Endothelial cell (in vitro differentiated cells): ENCODE measurements around the gene KDM5B. TPM values are rescaled to one million over a fixed set of nuclear protein-coding genes. Genes with fewer than 3 reads are reported as not detected.
A peak's percentile ranks its signal among the peaks of the same experiment; 100 is the strongest.

Experiments used
- DNase-seq: peaks from one replicate; pipeline ENCODE4 v3.0.0; 2021; ENCODE audit warnings: low spot score
- H3K27ac Mint-ChIP-seq: one replicate; pipeline ENCODE4 v1.8.0; 2021; ENCODE audit warnings: mixed read lengths, inconsistent platforms; ENCODE audit not compliant: unreplicated experiment
- H3K27me3 Mint-ChIP-seq: one replicate; pipeline ENCODE4 v1.8.0; 2021; ENCODE audit warnings: mild to moderate bottlenecking, moderate library complexity, mixed read lengths, inconsistent platforms; ENCODE audit not compliant: unreplicated experiment
- H3K36me3 Mint-ChIP-seq: one replicate; pipeline ENCODE4 v1.8.0; 2021; ENCODE audit warnings: mild to moderate bottlenecking, low read depth, mixed read lengths, inconsistent platforms; ENCODE audit not compliant: unreplicated experiment
- H3K4me1 Mint-ChIP-seq: one replicate; pipeline ENCODE4 v1.8.0; 2021; ENCODE audit warnings: mild to moderate bottlenecking, mixed read lengths, inconsistent platforms; ENCODE audit not compliant: unreplicated experiment
- H3K4me3 Mint-ChIP-seq: one replicate; pipeline ENCODE4 v1.8.0; 2021; ENCODE audit warnings: mild to moderate bottlenecking, mixed read lengths, inconsistent platforms; ENCODE audit not compliant: unreplicated experiment
- H3K9me3 Mint-ChIP-seq: one replicate; pipeline ENCODE4 v1.8.0; 2021; ENCODE audit warnings: mixed read lengths, inconsistent platforms; ENCODE audit not compliant: unreplicated experiment
- total RNA-seq: library from RNA; stranded (reverse); fragmentation: NEBNext Ultra II Directional; extraction: Animal tissue kit (Norgen Biotek cat#: 25700); gene quantifications from one replicate; pipeline ENCODE4 v1.2.1, GENCODE V29; 2021; ENCODE audit not compliant: unreplicated experiment
- TF ChIP-seq, protein P1 (sequence below): fragments of 200-600 bp; sonication (generic); IDR thresholded peaks from one replicate; pipeline ENCODE4 v1.5.0; 2021; ENCODE audit warnings: antibody characterized with exemption; ENCODE audit not compliant: unreplicated experiment

KDM5B gene
- total RNA-seq, 1 donor from 2014 or later: 195 TPM

DNA sequence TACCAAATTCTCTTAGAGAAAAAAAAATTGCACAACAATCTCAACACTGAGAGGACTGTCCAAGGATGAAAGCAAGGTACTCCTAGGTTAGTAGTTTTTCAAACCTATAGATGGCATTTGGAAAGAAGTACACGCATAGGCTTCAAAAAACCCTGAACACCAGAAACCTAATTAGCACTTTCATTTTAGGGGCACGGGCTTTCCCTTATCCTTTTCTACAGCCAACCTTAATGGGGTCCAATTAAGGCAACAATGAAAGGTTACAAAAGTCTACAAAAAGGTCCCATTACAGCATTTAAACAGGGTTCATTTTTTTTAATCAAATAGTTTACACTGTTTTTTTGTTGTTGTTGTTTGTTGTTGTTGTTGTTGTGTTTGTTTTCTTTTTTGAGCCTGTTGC, 6.2 kb downstream of the KDM5B start:
- Mint-ChIP-seq H3K9me3 (no peaks in the 10 kb centered on the region), H3K27me3 (peaks cover 6% of the 10 kb centered on the region), H3K36me3 (peaks cover 5% of the 10 kb centered on the region), H3K4me1 (peaks cover 23% of the 10 kb centered on the region), H3K4me3 (no peak overlapping the region), H3K27ac (no peak overlapping the region)
- TF ChIP-seq, protein P1, sequence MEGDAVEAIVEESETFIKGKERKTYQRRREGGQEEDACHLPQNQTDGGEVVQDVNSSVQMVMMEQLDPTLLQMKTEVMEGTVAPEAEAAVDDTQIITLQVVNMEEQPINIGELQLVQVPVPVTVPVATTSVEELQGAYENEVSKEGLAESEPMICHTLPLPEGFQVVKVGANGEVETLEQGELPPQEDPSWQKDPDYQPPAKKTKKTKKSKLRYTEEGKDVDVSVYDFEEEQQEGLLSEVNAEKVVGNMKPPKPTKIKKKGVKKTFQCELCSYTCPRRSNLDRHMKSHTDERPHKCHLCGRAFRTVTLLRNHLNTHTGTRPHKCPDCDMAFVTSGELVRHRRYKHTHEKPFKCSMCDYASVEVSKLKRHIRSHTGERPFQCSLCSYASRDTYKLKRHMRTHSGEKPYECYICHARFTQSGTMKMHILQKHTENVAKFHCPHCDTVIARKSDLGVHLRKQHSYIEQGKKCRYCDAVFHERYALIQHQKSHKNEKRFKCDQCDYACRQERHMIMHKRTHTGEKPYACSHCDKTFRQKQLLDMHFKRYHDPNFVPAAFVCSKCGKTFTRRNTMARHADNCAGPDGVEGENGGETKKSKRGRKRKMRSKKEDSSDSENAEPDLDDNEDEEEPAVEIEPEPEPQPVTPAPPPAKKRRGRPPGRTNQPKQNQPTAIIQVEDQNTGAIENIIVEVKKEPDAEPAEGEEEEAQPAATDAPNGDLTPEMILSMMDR: no peak
- no peak for DNase-seq

DNA sequence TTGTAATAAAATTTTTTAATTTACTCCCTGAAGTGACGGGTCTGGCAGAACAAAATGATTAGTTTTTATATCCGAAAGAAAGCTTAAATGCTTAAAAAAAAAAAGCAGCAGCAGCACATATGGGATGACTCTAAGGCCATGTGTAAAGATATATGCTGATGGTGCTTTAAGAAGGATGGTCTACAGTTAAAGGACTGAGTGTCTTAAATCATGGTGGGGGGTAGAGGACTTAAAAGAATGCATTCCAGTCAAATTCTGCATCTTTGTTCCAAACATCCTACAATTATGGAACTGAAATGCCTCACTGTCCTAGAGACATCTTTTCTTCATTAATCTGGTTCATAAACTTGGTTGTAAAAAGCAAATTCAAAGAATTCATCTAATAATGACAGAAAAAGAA, 7.0 kb downstream of the KDM5B start:
- Mint-ChIP-seq H3K27ac (no peak overlapping the region), H3K4me1 (peaks cover 19% of the 10 kb centered on the region), H3K4me3 (peak overlapping the region; percentile 42), H3K36me3 (peaks cover under 1% of the 10 kb centered on the region), H3K9me3 (no peaks in the 10 kb centered on the region), H3K27me3 (peaks cover 1% of the 10 kb centered on the region)
- no peak for DNase-seq
- TF ChIP-seq, protein P1: no peak

DNA sequence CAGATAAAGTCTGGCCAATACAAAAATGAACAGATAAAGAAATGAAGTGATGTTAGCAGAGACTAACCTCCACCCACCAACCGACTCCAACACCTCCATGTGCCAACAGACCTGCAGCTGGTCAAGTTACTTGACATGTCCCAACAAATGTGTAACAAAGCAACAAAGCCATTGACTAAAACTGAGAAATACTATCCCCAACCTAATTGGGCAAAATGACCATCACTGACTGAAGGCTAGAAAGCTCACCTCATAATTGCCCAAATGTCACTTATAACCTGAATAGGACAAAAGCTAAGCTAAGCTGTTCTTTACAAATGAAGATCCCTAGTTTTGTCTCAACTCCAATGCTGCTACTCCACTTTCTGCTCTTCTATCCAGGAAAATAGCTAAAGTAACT, 7.5 kb downstream of the KDM5B start:
- DNase-seq: no peak
- H3K4me3 Mint-ChIP-seq: peak overlapping the region; percentile 42
- no peaks in the 10 kb centered on the region for H3K27me3 Mint-ChIP-seq
- peaks cover 18% of the 10 kb centered on the region for H3K4me1 Mint-ChIP-seq
- H3K27ac Mint-ChIP-seq: peak overlapping the region; percentile 52
- H3K9me3 Mint-ChIP-seq: no peaks in the 10 kb centered on the region
- H3K36me3 Mint-ChIP-seq: no peaks in the 10 kb centered on the region
- TF ChIP-seq, protein P1: no peak

DNA sequence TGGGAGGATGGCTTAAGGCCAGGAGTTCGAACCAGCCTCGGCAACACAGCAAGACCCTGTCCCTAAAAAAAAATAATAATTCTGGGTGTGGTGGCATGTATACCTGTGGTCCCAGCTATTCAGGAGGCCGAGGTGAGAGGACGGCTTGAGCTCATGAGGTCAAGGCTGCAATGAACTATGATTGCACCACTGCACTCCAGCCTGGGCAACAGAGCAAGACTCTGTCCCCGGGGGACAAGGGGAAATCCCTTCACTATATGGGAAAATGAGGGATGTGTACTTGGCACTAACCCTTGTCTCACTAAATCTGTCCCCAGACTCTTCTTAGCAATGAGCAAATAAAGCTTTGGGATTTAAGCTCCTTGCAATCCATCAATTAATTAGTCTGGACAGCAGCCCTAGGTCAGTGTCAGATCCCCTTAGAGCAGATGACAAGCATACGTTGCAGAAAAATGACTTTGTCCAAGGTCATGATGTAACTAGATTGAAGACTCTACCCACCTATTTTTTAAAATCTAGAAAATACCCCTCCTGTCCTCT, 9.4 kb downstream of the KDM5B start:
- DNase-seq: no peak

DNA sequence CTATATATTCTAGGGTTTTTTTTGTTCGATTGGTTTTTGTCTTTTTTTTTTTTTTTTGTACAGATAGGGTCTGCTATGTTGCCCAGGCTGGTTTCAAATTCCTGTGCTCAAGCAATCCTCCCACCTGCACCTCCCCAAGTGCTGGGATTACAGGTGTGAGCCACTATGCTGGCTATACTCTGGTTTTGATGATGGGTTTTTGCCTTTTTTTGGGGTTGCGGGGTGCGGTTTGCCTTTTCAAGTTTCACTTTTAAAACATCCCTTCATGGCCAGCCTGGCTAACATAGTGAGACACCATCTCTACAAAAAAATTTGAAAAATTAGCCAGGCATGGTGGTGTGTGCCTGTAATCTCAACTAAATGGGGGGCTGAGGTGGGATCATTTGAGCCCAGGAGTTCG, 10.0 kb downstream of the KDM5B start:
- no peaks in the 10 kb centered on the region for H3K9me3 Mint-ChIP-seq
- H3K36me3 Mint-ChIP-seq: no peaks in the 10 kb centered on the region
- no peak overlapping the region for H3K4me3 Mint-ChIP-seq
- peaks cover 20% of the 10 kb centered on the region for H3K4me1 Mint-ChIP-seq
- no peaks in the 10 kb centered on the region for H3K27me3 Mint-ChIP-seq
- DNase-seq: no peak
- H3K27ac Mint-ChIP-seq: no peak overlapping the region
- TF ChIP-seq, protein P1: no peak

More for the DNA sequence above, 9.4 kb downstream of the KDM5B start:
- no peak overlapping the region for H3K4me3 Mint-ChIP-seq
- H3K9me3 Mint-ChIP-seq: no peaks in the 10 kb centered on the region
- H3K36me3 Mint-ChIP-seq: no peaks in the 10 kb centered on the region
- H3K4me1 Mint-ChIP-seq: peaks cover 18% of the 10 kb centered on the region
- TF ChIP-seq, protein P1: no peak
- H3K27ac Mint-ChIP-seq: no peak overlapping the region
- H3K27me3 Mint-ChIP-seq: no peaks in the 10 kb centered on the region
